Measurements from ENCODE around the gene MACROH2A1.

DNA sequence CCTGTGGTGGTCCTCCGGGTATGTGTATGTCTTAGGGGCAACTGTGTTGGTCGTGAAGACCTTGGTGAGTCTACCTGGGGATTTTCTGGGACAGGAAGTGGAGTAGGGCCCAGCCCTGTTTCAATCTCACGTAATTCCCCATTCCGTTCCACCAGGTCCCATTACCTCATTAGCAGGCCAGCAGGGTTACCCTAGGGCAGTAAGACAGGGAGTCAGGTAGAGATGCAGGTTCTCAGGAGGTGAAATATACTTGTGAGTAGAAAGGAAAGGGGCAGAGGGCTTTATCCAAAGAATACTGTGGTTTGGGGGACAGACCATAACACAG lies 56.5 kb downstream of the MACROH2A1 start:
- TF ChIP-seq POLR2A (IDR thresholded peaks at IDR 0.05; ENCODE audit: low read length) (no peak), GATA1 (IDR thresholded peaks at IDR 0.05; ENCODE audit: low read depth, low read length) (no peak)
